Daoy (cell line): ENCODE data around the gene KCNAB2. TPM values are rescaled to one million over a fixed set of nuclear protein-coding genes. Genes with fewer than 3 reads are reported as not detected.
"Not testable (repeated sequence)": the region's sequence is repeated elsewhere in the genome, so short reads cannot be mapped to it uniquely, and the experiment has no call there.

Experiments used
- DNase-seq: peaks from one replicate; pipeline ENCODE4 v3.0.0-alpha.2; 2015; ENCODE audit warnings: low read depth
- total RNA-seq: library from RNA; depleted of rRNA; stranded (reverse); fragments of >200 nt; shearing (Covaris generic); gene quantifications from 2 replicates; pipeline ENCODE4 v1.2.3, GENCODE V29; 2014

The KCNAB2 gene
- total RNA-seq, 1 experiment from 2014 or later = 8.3 TPM

DNA sequence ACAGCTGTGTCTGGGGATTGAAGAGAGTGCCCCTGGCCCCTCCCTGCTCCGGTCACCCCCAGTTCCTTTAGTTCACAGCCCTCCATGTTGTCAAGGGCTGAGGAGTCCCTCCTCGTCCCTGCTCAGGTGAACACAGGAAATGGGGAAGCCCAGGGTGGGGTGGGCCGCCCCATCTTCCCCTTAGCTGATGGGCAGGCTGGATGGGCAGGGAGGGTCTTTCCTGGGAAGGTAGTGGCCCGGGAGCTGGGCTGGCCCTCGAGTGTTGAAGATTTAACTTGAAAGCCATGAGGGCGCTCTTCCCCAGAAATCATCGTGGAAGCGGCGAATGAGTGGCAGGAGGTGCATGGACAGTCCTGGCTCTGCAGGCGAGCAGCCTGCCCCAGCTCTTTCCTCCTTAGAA, 35.1 kb upstream of the KCNAB2 start:
- DNase-seq = no peak

GRCh38 chr1:6011161-6011945, 34.3 kb upstream of the KCNAB2 start:
- DNase-seq = no peak

- no peak for DNase-seq
These were observed 33.8 kb upstream of the KCNAB2 start for GRCh38 chr1:6011946-6012258.

GRCh38 chr1:6012529-6013318, 33.0 kb upstream of the KCNAB2 start:
- DNase-seq = no peak

- DNase-seq = no peak
These were observed 32.2 kb upstream of the KCNAB2 start for GRCh38 chr1:6013491-6013890.

- no peak for DNase-seq
These were observed 31.3 kb upstream of the KCNAB2 start for GRCh38 chr1:6014130-6014999.

- peak; percentile 74 for DNase-seq
These were observed 29.4 kb upstream of the KCNAB2 start for GRCh38 chr1:6016191-6016865.

DNA sequence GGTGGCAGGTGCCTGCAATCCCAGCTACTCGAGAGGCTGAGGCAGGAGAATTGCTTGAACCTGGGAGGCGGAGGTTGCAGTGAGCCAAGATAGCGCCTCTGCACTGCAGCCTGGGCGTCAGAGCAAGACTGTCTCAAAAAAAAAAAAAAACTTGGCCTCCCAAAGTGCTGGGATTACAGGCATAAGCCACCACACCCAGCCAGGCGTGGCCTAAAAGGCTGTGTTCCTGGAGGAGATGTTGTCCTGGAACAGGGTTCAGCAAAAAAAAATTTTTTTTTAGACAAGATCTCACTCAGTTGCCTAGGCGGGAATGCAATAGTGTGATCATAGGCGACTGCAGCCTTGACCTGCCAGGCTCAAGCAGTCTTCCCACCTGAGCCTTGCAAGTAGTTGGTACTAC, 28.0 kb upstream of the KCNAB2 start:
- not testable (repeated sequence) for DNase-seq

DNA sequence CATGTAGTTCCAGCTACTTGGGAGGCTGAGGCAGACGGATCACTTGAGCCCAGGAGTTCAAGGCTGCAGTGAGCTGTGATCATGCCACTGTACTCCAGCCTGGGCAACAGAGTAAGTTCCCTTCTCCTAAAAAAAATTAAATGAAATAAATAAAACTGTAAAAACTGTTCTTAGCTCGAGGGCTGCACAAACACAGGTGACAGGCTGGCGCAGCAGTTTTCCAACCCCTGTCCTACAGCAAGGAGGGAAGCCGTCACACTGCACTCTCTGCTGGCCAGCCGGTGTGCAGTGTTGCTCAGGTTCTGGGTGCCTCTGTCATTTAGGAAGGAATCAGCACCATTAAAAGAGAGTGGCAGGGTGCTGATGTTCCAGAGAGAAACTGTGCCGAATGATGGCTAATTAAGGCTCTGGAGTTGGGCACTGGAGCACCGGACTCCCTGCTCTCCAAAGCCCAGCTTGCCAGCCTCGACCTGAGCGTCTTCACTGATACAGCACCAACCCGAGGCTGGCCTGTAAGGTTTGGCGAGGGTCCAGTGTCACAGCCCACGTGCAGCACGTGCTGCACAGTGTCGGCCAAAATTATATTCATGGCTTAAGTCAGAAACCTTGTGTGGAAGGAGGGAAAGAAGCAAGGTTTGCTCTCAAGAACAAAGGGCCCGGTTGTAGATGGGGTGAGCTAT, 26.4 kb upstream of the KCNAB2 start:
- no peak for DNase-seq

GRCh38 chr1:6022193-6022592, 23.5 kb upstream of the KCNAB2 start:
- DNase-seq = no peak

DNA sequence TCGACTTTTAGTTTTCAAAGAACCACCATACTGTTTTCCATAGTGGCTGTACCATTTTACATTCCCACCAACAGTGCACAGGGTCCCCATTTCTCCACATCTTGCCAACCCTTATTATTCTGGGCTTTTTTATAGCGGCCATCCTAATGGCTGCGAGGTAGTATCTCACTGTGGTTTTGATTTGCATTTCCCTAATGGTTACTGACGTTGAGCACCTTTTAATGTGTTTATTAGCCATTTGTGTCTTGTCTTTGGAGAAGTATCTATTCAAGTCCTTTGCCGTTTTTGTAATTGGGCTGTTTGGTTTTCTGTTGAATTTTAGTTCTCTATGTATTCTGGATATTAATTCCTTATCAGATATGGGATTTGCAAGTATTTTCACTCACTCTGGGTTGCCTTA, 22.3 kb upstream of the KCNAB2 start:
- no peak for DNase-seq

- no peak for DNase-seq
These were observed 21.3 kb upstream of the KCNAB2 start for GRCh38 chr1:6024376-6024775.

- peak; percentile 78 for DNase-seq
These were observed 20.2 kb upstream of the KCNAB2 start for GRCh38 chr1:6025269-6026094.

- peak; percentile 76 for DNase-seq
These were observed 19.4 kb upstream of the KCNAB2 start for GRCh38 chr1:6026095-6026809.

DNA sequence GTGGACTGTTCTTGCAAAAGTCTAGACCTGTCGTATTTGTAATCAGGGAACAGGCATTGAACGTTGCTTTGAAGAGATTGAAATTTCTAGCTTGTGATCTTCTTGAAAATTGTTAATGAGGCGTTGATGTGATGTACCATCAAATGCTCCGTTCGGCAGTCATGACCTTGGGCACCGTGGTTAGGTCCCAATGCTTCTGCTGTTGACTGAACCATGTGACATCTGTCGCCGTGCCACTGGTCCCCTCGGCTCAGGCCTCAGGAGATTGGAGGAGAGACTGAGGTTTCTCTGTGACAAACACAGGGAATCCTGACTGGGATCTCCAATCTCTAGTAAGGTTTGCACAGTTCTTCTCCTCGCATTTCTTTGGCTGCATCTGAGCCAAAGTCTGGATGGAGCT, 18.1 kb upstream of the KCNAB2 start:
- no peak for DNase-seq

- DNase-seq = peak; percentile 89
These were observed 17.4 kb upstream of the KCNAB2 start for GRCh38 chr1:6028042-6028850.

DNA sequence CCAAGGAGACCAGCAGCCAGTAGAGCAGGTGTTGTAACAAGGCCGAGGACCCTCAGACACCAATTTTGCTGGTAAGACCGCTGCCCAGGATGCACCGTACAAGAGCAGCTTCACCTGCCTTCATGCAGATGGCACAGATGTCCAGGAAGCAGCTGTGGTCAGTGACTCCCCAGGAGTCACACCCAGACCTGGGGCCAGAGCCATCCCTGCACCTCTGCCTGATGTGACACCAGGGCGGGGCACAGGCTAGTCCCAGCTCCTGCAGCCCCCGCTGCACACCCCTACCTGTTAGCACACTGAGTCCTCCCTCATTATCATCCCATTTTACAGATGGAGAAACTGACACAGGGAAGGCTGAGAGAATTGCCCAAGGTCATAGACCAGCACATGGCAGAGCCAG, 16.3 kb upstream of the KCNAB2 start:
- no peak for DNase-seq

DNA sequence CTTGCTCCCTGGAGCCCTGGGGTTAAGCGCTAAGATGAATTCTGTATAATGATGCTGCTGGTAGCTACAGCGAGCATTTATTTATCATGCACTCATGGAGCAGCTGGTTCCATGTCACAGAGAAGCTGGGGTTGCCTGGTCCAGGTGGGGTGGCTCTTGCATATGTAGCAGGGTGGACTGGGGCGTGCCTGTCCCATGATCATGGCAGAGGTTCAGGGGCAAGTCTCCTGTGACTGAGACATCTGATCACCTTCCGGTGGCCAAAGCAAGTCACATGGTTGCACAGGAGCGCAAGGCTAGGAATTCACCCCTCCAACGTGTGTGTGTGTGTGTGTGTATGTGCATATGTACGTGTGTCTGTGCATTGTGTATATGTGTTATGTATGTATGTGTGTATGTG, 15.6 kb upstream of the KCNAB2 start:
- DNase-seq = no peak
